ENCODE results near the gene C11orf91.

- TF ChIP-seq CTCF (conservative IDR thresholded peaks at IDR 0.05) (no peak), EZH2 (IDR thresholded peaks at IDR 0.05; ENCODE audit: low read depth) (no peak)
These were observed 50.7 kb downstream of the C11orf91 start for GRCh38 chr11:33649944-33650343.
